ENCODE measurements around the gene KCTD16. TPM values are rescaled to one million over a fixed set of nuclear protein-coding genes. Genes with fewer than 3 reads are reported as not detected.

The KCTD16 gene
- total RNA-seq, 2 donors from 2014 or later = 0.14 to 0.62 TPM

GRCh38 chr5:144151026-144151425 lies 19.6 kb upstream of the KCTD16 start:
- no peak overlapping the region for H3K27ac ChIP-seq
- no peaks in the 10 kb centered on the region for H3K36me3 ChIP-seq
- no peaks in the 10 kb centered on the region for H3K9me3 ChIP-seq
- no peaks in the 10 kb centered on the region for H3K27me3 ChIP-seq (replicated peaks; ENCODE audit: insufficient read depth)
- 90% methylated on average over 3 of the region's 3 CpGs for WGBS
- no peaks in the 10 kb centered on the region for H3K4me1 ChIP-seq (replicated peaks)
- intact Hi-C loops (cut with DNase I) = no loop called here
- no peak for DNase-seq (ENCODE audit: low spot score)
- H3K4me3 ChIP-seq = no peak overlapping the region
- TF ChIP-seq, protein P1, sequence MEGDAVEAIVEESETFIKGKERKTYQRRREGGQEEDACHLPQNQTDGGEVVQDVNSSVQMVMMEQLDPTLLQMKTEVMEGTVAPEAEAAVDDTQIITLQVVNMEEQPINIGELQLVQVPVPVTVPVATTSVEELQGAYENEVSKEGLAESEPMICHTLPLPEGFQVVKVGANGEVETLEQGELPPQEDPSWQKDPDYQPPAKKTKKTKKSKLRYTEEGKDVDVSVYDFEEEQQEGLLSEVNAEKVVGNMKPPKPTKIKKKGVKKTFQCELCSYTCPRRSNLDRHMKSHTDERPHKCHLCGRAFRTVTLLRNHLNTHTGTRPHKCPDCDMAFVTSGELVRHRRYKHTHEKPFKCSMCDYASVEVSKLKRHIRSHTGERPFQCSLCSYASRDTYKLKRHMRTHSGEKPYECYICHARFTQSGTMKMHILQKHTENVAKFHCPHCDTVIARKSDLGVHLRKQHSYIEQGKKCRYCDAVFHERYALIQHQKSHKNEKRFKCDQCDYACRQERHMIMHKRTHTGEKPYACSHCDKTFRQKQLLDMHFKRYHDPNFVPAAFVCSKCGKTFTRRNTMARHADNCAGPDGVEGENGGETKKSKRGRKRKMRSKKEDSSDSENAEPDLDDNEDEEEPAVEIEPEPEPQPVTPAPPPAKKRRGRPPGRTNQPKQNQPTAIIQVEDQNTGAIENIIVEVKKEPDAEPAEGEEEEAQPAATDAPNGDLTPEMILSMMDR (IDR thresholded peaks at IDR 0.05) = no peak
- TF ChIP-seq POLR2AphosphoS5 (IDR thresholded peaks at IDR 0.05) = no peak
- no peak for TF ChIP-seq POLR2A (IDR thresholded peaks at IDR 0.05)

GRCh38 chr5:144156767-144157171 lies 13.9 kb upstream of the KCTD16 start:
- intact Hi-C loops (cut with DNase I) = no loop called here
- Histone ChIP-seq H3K27ac (no peak overlapping the region), H3K4me3 (no peak overlapping the region), H3K27me3 (replicated peaks; ENCODE audit: insufficient read depth) (no peaks in the 10 kb centered on the region), H3K36me3 (no peaks in the 10 kb centered on the region), H3K4me1 (replicated peaks) (no peaks in the 10 kb centered on the region), H3K9me3 (no peaks in the 10 kb centered on the region)
- WGBS = 32% methylated on average over 2 of the region's 2 CpGs
- DNase-seq (ENCODE audit: low spot score) = no peak
- no peak for TF ChIP-seq POLR2A (IDR thresholded peaks at IDR 0.05)
- TF ChIP-seq, protein P1 (IDR thresholded peaks at IDR 0.05) = no peak
- TF ChIP-seq POLR2AphosphoS5 (IDR thresholded peaks at IDR 0.05) = no peak

DNA sequence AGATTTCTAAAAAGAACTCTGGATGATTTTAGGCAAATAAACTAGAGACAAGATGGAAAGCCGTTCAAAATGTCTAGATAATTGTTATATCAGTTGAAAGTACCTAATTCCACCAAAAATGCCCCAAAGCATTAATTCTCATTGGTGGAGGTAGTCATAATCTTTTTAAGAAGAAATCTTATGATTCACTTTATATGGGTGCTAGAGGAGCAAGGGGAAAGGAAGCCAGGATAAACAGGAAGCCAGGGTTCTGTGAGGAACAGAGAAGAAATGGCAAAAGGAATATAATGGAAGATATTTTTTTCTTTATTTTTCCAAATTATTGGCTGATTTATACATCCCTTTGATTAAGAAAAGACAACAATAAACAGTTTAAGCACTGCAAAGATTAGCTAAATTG lies 8.0 kb upstream of the KCTD16 start:
- Histone ChIP-seq H3K36me3 (peaks cover 0 to 3% of the 10 kb centered on the region in 2 donors), H3K27me3 (replicated peaks; ENCODE audit: insufficient read depth) (no peaks in the 10 kb centered on the region), H3K9me3 (no peaks in the 10 kb centered on the region), H3K4me3 (no peak overlapping the region), H3K27ac (no peak overlapping the region), H3K4me1 (replicated peaks) (no peaks in the 10 kb centered on the region)
- whole genome bisulfite sequencing = 95% methylated on average over 1 of the region's 1 CpG
- DNase-seq (ENCODE audit: low spot score) = no peak
- intact Hi-C loops (cut with DNase I) = no loop called here
- TF ChIP-seq POLR2AphosphoS5 (IDR thresholded peaks at IDR 0.05) (no peak), POLR2A (IDR thresholded peaks at IDR 0.05) (no peak)
- TF ChIP-seq, protein P1 (IDR thresholded peaks at IDR 0.05) = no peak

- WGBS = 74% methylated on average over 1 of the region's 1 CpG
- no peak for TF ChIP-seq POLR2AphosphoS5 (IDR thresholded peaks at IDR 0.05)
- TF ChIP-seq POLR2A (IDR thresholded peaks at IDR 0.05) = no peak
- TF ChIP-seq, protein P1 (IDR thresholded peaks at IDR 0.05) = no peak
- intact Hi-C loops (cut with DNase I) = no loop called here
- DNase-seq (ENCODE audit: low spot score) = no peak
- Histone ChIP-seq H3K27me3 (replicated peaks; ENCODE audit: insufficient read depth) (no peaks in the 10 kb centered on the region), H3K4me1 (replicated peaks) (no peaks in the 10 kb centered on the region), H3K9me3 (no peaks in the 10 kb centered on the region), H3K36me3 (peaks cover 0 to 3% of the 10 kb centered on the region in 2 donors), H3K27ac (no peak overlapping the region), H3K4me3 (no peak overlapping the region)
These were observed 4.0 kb upstream of the KCTD16 start for GRCh38 chr5:144166696-144167095.

- H3K27ac ChIP-seq = no peak overlapping the region
- TF ChIP-seq POLR2A (IDR thresholded peaks at IDR 0.05) (no peak), POLR2AphosphoS5 (IDR thresholded peaks at IDR 0.05) (no peak)
- TF ChIP-seq, protein P1 (IDR thresholded peaks at IDR 0.05) = no peak
- WGBS = 72% methylated on average over 3 of the region's 3 CpGs
- H3K36me3 ChIP-seq = peaks cover 0 to 3% of the 10 kb centered on the region in 2 donors
- no peak for DNase-seq (ENCODE audit: low spot score)
- H3K4me3 ChIP-seq = no peak overlapping the region
- no peaks in the 10 kb centered on the region for H3K4me1 ChIP-seq (replicated peaks)
- intact Hi-C loops (cut with DNase I) = no loop called here
- H3K27me3 ChIP-seq (replicated peaks; ENCODE audit: insufficient read depth) = no peaks in the 10 kb centered on the region
- H3K9me3 ChIP-seq = no peaks in the 10 kb centered on the region
These were observed 2.7 kb upstream of the KCTD16 start for GRCh38 chr5:144167998-144168397.

All from prostate gland (tissue), 2 donors.